HepG2 (cell line): ENCODE results near the gene ARHGDIG. TPM values are rescaled to one million over a fixed set of nuclear protein-coding genes. Genes with fewer than 3 reads are reported as not detected.

Source experiments
- ATAC-seq: fragments of 200-7000 bp; cut with Tn5 transposase; 3 replicates; pipeline ENCODE4 v1.9.1; 2020; ENCODE audit warnings: mild to moderate bottlenecking, moderate library complexity
- BruUV-seq: library from RNA; stranded (reverse); fragments of 400-500 nt; replicated peaks from 2 replicates; lab custom pipeline; 2021; lab: Mats Ljungman, UMichigan
- CTCF ChIA-PET: fragments of 300-600 bp; formaldehyde crosslinking; extraction: SDS; loops from one replicate; lab custom pipeline; 2021; ENCODE audit warnings: low total read pairs, inconsistent platforms, low intra/inter-chr PET ratio; lab: Yijun Ruan, JAX
- POLR2A ChIA-PET: fragments of 350-600 bp; sonication (Branson Sonifier 250); formaldehyde crosslinking; loops from one replicate; lab custom pipeline; 2020; ENCODE audit warnings: antibody characterized with exemption, inconsistent platforms; lab: Yijun Ruan, JAX
- DNase-seq: peaks from one replicate; pipeline ENCODE4 v3.0.0-alpha.2; 2015; ENCODE audit warnings: low spot score
- FAIRE-seq: peaks from 3 replicates; lab custom pipeline; 2011; peaks lifted over from hg19 to GRCh38; lab: Jason Lieb, UNC
- H2AFZ ChIP-seq: one replicate; pipeline ENCODE4 v1.6.1; 2011; ENCODE audit warnings: low read length, inconsistent platforms
- H3K27ac ChIP-seq: fragments of 300-600 bp; 3 replicates; pipeline ENCODE4 v1.8.0; 2011; ENCODE audit warnings: mixed run types, mild to moderate bottlenecking, mixed read lengths, low read length, inconsistent platforms; ENCODE audit not compliant: insufficient read depth; ENCODE audit errors: extremely low read length
- H3K27me3 ChIP-seq, 2 experiments: fragments of 200-600 bp in 1 of 2; 2 replicates in 1 of 2; 3 replicates in 1 of 2; pipeline versions ENCODE4 v1.6.0 to v1.8.0; 2011; ENCODE audit warnings: low read length in 2 of 2, mild to moderate bottlenecking in 2 of 2, moderate library complexity in 2 of 2, inconsistent platforms in 1 of 2; ENCODE audit not compliant: insufficient read depth in 2 of 2, control insufficient read depth in 1 of 2
- H3K36me3 ChIP-seq, 2 experiments: fragments of 200-600 bp in 1 of 2; replicated peaks in 1 of 2; 2 replicates in 1 of 2; 3 replicates in 1 of 2; pipeline versions ENCODE4 v1.5.1 to v1.8.0; 2011; ENCODE audit warnings: low read length in 2 of 2, inconsistent platforms in 1 of 2; ENCODE audit not compliant: insufficient read depth in 2 of 2, control insufficient read depth in 1 of 2
- H3K4me1 ChIP-seq: 2 replicates; pipeline ENCODE4 v1.5.1; 2012; ENCODE audit warnings: low read length, inconsistent platforms; ENCODE audit not compliant: insufficient read depth
- H3K4me2 ChIP-seq: 2 replicates; pipeline ENCODE4 v1.6.0; 2011; ENCODE audit warnings: low read depth, low read length, inconsistent platforms
- H3K4me3 ChIP-seq, 3 experiments: fragments of 200-600 bp in 1 of 3; sonication (generic), shearing (Covaris generic) in 1 of 3; replicated peaks in 1 of 3; 2 replicates each; pipeline ENCODE4 v1.5.1; 2011 to 2016; ENCODE audit warnings: low read length in 3 of 3, inconsistent platforms in 2 of 3, low read depth in 2 of 3, mild to moderate bottlenecking in 2 of 3, control low read depth in 1 of 3, mixed read lengths in 1 of 3; ENCODE audit not compliant: insufficient read depth in 1 of 3
- H3K79me2 ChIP-seq: one replicate; pipeline ENCODE4 v1.6.1; 2011; ENCODE audit warnings: low read length, inconsistent platforms; ENCODE audit not compliant: insufficient read depth
- H3K9ac ChIP-seq: 2 replicates; pipeline ENCODE4 v1.6.0; 2011; ENCODE audit warnings: mild to moderate bottlenecking, low read depth, low read length, inconsistent platforms; ENCODE audit not compliant: insufficient read depth
- H3K9me3 ChIP-seq: 2 replicates; pipeline ENCODE4 v1.5.1; 2012; ENCODE audit warnings: mild to moderate bottlenecking, low read length
- H4K20me1 ChIP-seq: 2 replicates; pipeline ENCODE4 v1.6.0; 2011; ENCODE audit warnings: inconsistent platforms, mild to moderate bottlenecking, low read length, moderate library complexity; ENCODE audit not compliant: insufficient read depth
- AGO2 ChIP-seq: fragments of 200-400 bp; formaldehyde crosslinking; optimal IDR thresholded peaks from 2 replicates; pipeline ENCODE3; 2017; ENCODE audit warnings: mild to moderate bottlenecking, low read depth, low read length, moderate library complexity
- ERF ChIP-seq: IDR thresholded peaks from 2 replicates; pipeline ENCODE4 v1.6.1; 2018; ENCODE audit warnings: missing biosample characterization, missing genetic modification reagents
- FOXJ3 ChIP-seq: sonication (generic); formaldehyde crosslinking; IDR thresholded peaks from 2 replicates; pipeline ENCODE4 v1.4.0; 2020; ENCODE audit warnings: missing genetic modification reagents, mild to moderate bottlenecking, borderline replicate concordance
- JUND ChIP-seq: sonication (generic); formaldehyde crosslinking; IDR thresholded peaks from 2 replicates; pipeline ENCODE4 v1.8.0; 2022; ENCODE audit warnings: mild to moderate bottlenecking, missing genetic modification reagents
- MAFG ChIP-seq: sonication (generic); formaldehyde crosslinking; IDR thresholded peaks from 2 replicates; pipeline ENCODE4 v1.5.1; 2020; ENCODE audit warnings: mild to moderate bottlenecking, missing genetic modification reagents
- SMARCC2 ChIP-seq: fragments of 450-650 bp; IDR thresholded peaks from 2 replicates; pipeline ENCODE4 v1.6.1; 2017; ENCODE audit warnings: antibody characterized with exemption, mild to moderate bottlenecking
- SMYD3 ChIP-seq: sonication (generic); formaldehyde crosslinking; IDR thresholded peaks from 2 replicates; pipeline ENCODE4 v1.8.1; 2023; ENCODE audit warnings: mild to moderate bottlenecking, missing genetic modification reagents
- WGBS: methylation state at CpG from one replicate; pipeline ENCODE4 v1.1.6; 2017; ENCODE audit warnings: low lambda C conversion rate; 5-methylcytosine and 5-hydroxymethylcytosine counted together
- in situ Hi-C: cut with HindIII; loops from 2 replicates; pipeline ENCODE4 v1.10.0; 2017; ENCODE audit warnings: low pct_unique_long_range_greater_than_20kb; ENCODE audit not compliant: extremely low pct_ligation_motif_present
- intact Hi-C: fragments of 100-400 bp; cut with micrococcal nuclease; formaldehyde crosslinking; loops from one replicate; pipeline ENCODE4 v1.10.0; 2022; ENCODE audit not compliant: unreplicated experiment
- polyA plus RNA-seq, 8 experiments: library from polyadenylated mRNA; depleted of rRNA in 3 of 8; stranded (reverse) in 7 of 8; unstranded in 1 of 8; fragments of >200 nt; fragmentation: Illumina TruSeq in 4 of 8; extraction: Trizol in 4 of 8; gene quantifications; 2 replicates each; pipeline versions ENCODE4 v1.2.1 to v1.2.3, GENCODE V29; 2011 to 2016; ENCODE audit warnings: low read depth in 4 of 8, missing spikeins in 1 of 8, mixed read lengths in 1 of 8; ENCODE audit not compliant: insufficient read depth in 1 of 8
- total RNA-seq, 5 experiments: library from RNA; depleted of rRNA; stranded (reverse); fragments of >200 nt; fragmentation: Illumina TruSeq; extraction: Trizol; gene quantifications; 2 replicates each; pipeline ENCODE4 v1.2.3, GENCODE V29; 2016; ENCODE audit warnings: low read depth in 1 of 5
- TF ChIP-seq, protein P1 (sequence below): sonication (generic); formaldehyde crosslinking; IDR thresholded peaks from 2 replicates; pipeline ENCODE4 v1.8.0; 2022; ENCODE audit warnings: mild to moderate bottlenecking, missing genetic modification reagents, moderate library complexity

ARHGDIG gene
- total and polyA plus RNA-seq, 2 of the 13 experiments (the other 11 are each of a cell fraction or from before 2014, with no cell fraction given) = 0.24 to 0.48 TPM

DNA sequence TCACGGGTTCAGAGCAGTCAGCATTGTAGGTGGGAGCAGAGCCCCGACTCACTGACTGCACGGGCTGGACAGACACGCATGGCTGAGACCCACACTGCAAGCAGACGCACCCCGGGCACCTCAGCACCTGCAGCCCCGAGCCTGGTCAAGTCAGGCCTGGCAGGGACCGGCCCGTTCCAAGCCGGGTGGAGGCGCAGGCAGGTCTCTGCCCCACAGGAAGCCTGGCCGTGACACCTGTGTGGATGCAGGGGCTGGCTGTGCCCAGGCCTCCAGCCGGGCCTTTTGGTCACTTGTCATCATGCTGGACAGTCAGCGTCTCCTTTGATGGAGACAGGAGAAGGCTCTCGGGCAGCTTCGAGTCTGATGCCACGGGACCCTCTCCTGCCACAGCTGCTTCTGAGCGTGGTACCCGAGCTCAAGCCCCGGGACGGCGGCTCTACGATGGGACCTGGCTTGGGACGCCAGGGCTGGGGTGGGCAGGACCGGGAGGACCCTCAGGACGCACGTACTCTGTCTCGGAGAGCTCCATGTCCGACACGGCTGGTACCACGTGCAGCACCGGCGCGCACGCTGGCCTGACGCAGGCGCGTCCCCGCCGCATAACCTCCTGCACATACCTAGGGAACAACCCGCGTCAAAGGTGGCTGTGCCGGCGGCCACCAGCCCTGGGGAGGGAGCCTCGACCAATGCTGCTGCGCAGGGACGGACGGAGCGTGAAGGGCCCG, 10.5 kb downstream of the ARHGDIG start (continued):
- TF ChIP-seq SMARCC2 (no peak), JUND (CRISPR knock-in tag) (no peak), FOXJ3 (CRISPR knock-in tag) (no peak), MAFG (no peak), SMYD3 (CRISPR knock-in tag) (no peak)
- TF ChIP-seq, protein P1, sequence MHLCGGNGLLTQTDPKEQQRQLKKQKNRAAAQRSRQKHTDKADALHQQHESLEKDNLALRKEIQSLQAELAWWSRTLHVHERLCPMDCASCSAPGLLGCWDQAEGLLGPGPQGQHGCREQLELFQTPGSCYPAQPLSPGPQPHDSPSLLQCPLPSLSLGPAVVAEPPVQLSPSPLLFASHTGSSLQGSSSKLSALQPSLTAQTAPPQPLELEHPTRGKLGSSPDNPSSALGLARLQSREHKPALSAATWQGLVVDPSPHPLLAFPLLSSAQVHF = no peak

GRCh38 chr16:291539-291938, 11.1 kb downstream of the ARHGDIG start:
- WGBS = 92% methylated on average over 13 of the region's 17 CpGs
- in situ Hi-C loops (no loop called here), intact Hi-C loops (no loop called here)
- Histone ChIP-seq H3K9ac (no peak overlapping the region), H4K20me1 (no peaks in the 10 kb centered on the region), H3K79me2 (no peaks in the 10 kb centered on the region), H3K4me2 (no peak overlapping the region), H3K27ac (no peak overlapping the region), H3K9me3 (no peaks in the 10 kb centered on the region), H3K4me3 (no peak overlapping the region), H2AFZ (no peak overlapping the region), H3K36me3 (peaks cover 15 to 67% of the 10 kb centered on the region in 2 experiments; a peak in 4 of 5 replicates), H3K27me3 (no peaks in the 10 kb centered on the region), H3K4me1 (no peaks in the 10 kb centered on the region)
- no peak for DNase-seq
- no peak for TF ChIP-seq ERF (CRISPR knock-in tag)
- peak; percentile 2 for TF ChIP-seq AGO2
- no peak for FAIRE-seq
- no peak for ATAC-seq
- POLR2A ChIA-PET = no interaction called here
- BruUV-seq = no TSS peak
- CTCF ChIA-PET = no interaction called here
